ENCODE data around the gene ASNS. TPM values are rescaled to one million over a fixed set of nuclear protein-coding genes. Genes with fewer than 3 reads are reported as not detected.
A peak's percentile ranks its signal among the peaks of the same experiment; 100 is the strongest.
"Not testable (repeated sequence)": the region's sequence is repeated elsewhere in the genome, so short reads cannot be mapped to it uniquely, and the experiment has no call there.

Gene ASNS
- 100 to 1,000 TPM; 226 to 229 TPM for total RNA-seq

- ATAC-seq (peak; percentile 97), DNase-seq (peak; percentile 96)
- peak within 1 kb of the TSS; percentile 92 for H3K27ac Mint-ChIP-seq
- H3K36me3 Mint-ChIP-seq (ENCODE audit: low read depth): peaks cover 24% of the 10 kb centered on the region
- CTCF ChIA-PET: interaction anchor here (1.5 kb wide), 1 partner anchor 56 kb away, joined by 3 read pairs; no protein-coding TSS in a partner anchor
- H3K27me3 Mint-ChIP-seq: no peaks in the 10 kb centered on the region
- TF ChIP-seq CTCF (IDR thresholded peaks at IDR 0.05): no peak
- no peaks in the 10 kb centered on the region for H3K9me3 Mint-ChIP-seq
- H3K4me3 Mint-ChIP-seq: peak within 1 kb of the TSS; percentile 89
- POLR2A ChIA-PET: interaction anchor here (0.6 to 1.1 kb wide), 4 partner anchors 9 to 759 kb away, joined by 3 to 5 read pairs (median 4); partner anchors contain the start of gene SDHAF3
- intact Hi-C loops (cut with micrococcal nuclease): no loop called here
- H3K4me1 Mint-ChIP-seq (ENCODE audit: low read depth): peaks cover 21% of the 10 kb centered on the region
Observed at GRCh38 chr7:97872025-97872669, at the start of gene ASNS. Gene ASNS, minus strand, starts transcription at chr7:97872408. Its CDS starts 3,252 bp downstream, at chr7:97869156.

GRCh38 chr7:97921254-97921653 lies 49.0 kb upstream of the ASNS start:
- POLR2A ChIA-PET; DNase-seq; H3K9me3 Mint-ChIP-seq; H3K36me3 Mint-ChIP-seq (ENCODE audit: low read depth); H3K4me3 Mint-ChIP-seq; intact Hi-C loops (cut with micrococcal nuclease); ATAC-seq; H3K27me3 Mint-ChIP-seq; CTCF ChIA-PET; H3K4me1 Mint-ChIP-seq (ENCODE audit: low read depth); H3K27ac Mint-ChIP-seq: not testable (repeated sequence)

- CTCF ChIA-PET; H3K27me3 Mint-ChIP-seq; ATAC-seq; H3K4me1 Mint-ChIP-seq (ENCODE audit: low read depth); POLR2A ChIA-PET; intact Hi-C loops (cut with micrococcal nuclease); H3K4me3 Mint-ChIP-seq; H3K27ac Mint-ChIP-seq; H3K36me3 Mint-ChIP-seq (ENCODE audit: low read depth); H3K9me3 Mint-ChIP-seq: not testable (repeated sequence)
- DNase-seq: peak; percentile 14
Observed at GRCh38 chr7:97915267-97915666, 43.1 kb upstream of the ASNS start.

- DNase-seq; H3K27ac Mint-ChIP-seq; H3K9me3 Mint-ChIP-seq; H3K36me3 Mint-ChIP-seq (ENCODE audit: low read depth); POLR2A ChIA-PET; H3K27me3 Mint-ChIP-seq; ATAC-seq; H3K4me3 Mint-ChIP-seq; H3K4me1 Mint-ChIP-seq (ENCODE audit: low read depth); intact Hi-C loops (cut with micrococcal nuclease); CTCF ChIA-PET: not testable (repeated sequence)
Observed at GRCh38 chr7:97912294-97912693, 40.1 kb upstream of the ASNS start.

- DNase-seq; H3K4me3 Mint-ChIP-seq; H3K4me1 Mint-ChIP-seq (ENCODE audit: low read depth); intact Hi-C loops (cut with micrococcal nuclease); ATAC-seq; POLR2A ChIA-PET; H3K27me3 Mint-ChIP-seq; CTCF ChIA-PET; H3K27ac Mint-ChIP-seq: not testable (repeated sequence)
- peaks cover 15% of the 10 kb centered on the region for H3K36me3 Mint-ChIP-seq (ENCODE audit: low read depth)
- H3K9me3 Mint-ChIP-seq: peaks cover 11% of the 10 kb centered on the region
Observed at GRCh38 chr7:97896893-97897292, 24.7 kb upstream of the ASNS start.

- DNase-seq, POLR2A ChIA-PET, H3K27me3 Mint-ChIP-seq: not testable (repeated sequence)
Observed at GRCh38 chr7:97891721-97892120, 19.5 kb upstream of the ASNS start.

GRCh38 chr7:97879527-97879926 lies 7.3 kb upstream of the ASNS start:
- H3K4me1 Mint-ChIP-seq (ENCODE audit: low read depth); H3K36me3 Mint-ChIP-seq (ENCODE audit: low read depth); ATAC-seq; H3K9me3 Mint-ChIP-seq; POLR2A ChIA-PET; H3K4me3 Mint-ChIP-seq; intact Hi-C loops (cut with micrococcal nuclease); H3K27me3 Mint-ChIP-seq; CTCF ChIA-PET; H3K27ac Mint-ChIP-seq: not testable (repeated sequence)
- peak; percentile 17 for DNase-seq

More at GRCh38 chr7:97891721-97892120, 19.5 kb upstream of the ASNS start:
- intact Hi-C loops (cut with micrococcal nuclease); H3K4me1 Mint-ChIP-seq (ENCODE audit: low read depth); CTCF ChIA-PET; ATAC-seq; H3K27ac Mint-ChIP-seq; H3K4me3 Mint-ChIP-seq: not testable (repeated sequence)
- Mint-ChIP-seq H3K9me3 (peaks cover 11% of the 10 kb centered on the region), H3K36me3 (ENCODE audit: low read depth) (peaks cover 17% of the 10 kb centered on the region)

GRCh38 chr7:97874894-97875293 lies 2.7 kb upstream of the ASNS start:
- H3K4me3 Mint-ChIP-seq; H3K27me3 Mint-ChIP-seq; H3K9me3 Mint-ChIP-seq; POLR2A ChIA-PET; H3K36me3 Mint-ChIP-seq (ENCODE audit: low read depth); intact Hi-C loops (cut with micrococcal nuclease); ATAC-seq; CTCF ChIA-PET; H3K27ac Mint-ChIP-seq; DNase-seq: not testable (repeated sequence)
- peaks cover 14% of the 10 kb centered on the region for H3K4me1 Mint-ChIP-seq (ENCODE audit: low read depth)
